HepG2 (cell line): ENCODE results near the gene AZU1. TPM values are rescaled to one million over a fixed set of nuclear protein-coding genes. Genes with fewer than 3 reads are reported as not detected.

Experiments
- ATAC-seq: fragments of 200-7000 bp; cut with Tn5 transposase; 3 replicates; pipeline ENCODE4 v1.9.1; 2020; ENCODE audit warnings: mild to moderate bottlenecking, moderate library complexity
- BruUV-seq: library from RNA; stranded (reverse); fragments of 400-500 nt; replicated peaks from 2 replicates; lab custom pipeline; 2021; lab: Mats Ljungman, UMichigan
- CTCF ChIA-PET: fragments of 300-600 bp; formaldehyde crosslinking; extraction: SDS; loops from one replicate; lab custom pipeline; 2021; ENCODE audit warnings: low total read pairs, inconsistent platforms, low intra/inter-chr PET ratio; lab: Yijun Ruan, JAX
- POLR2A ChIA-PET: fragments of 350-600 bp; sonication (Branson Sonifier 250); formaldehyde crosslinking; loops from one replicate; lab custom pipeline; 2020; ENCODE audit warnings: antibody characterized with exemption, inconsistent platforms; lab: Yijun Ruan, JAX
- DNase-seq: peaks from one replicate; pipeline ENCODE4 v3.0.0-alpha.2; 2015; ENCODE audit warnings: low spot score
- FAIRE-seq: peaks from 3 replicates; lab custom pipeline; 2011; peaks lifted over from hg19 to GRCh38; lab: Jason Lieb, UNC
- H2AFZ ChIP-seq: one replicate; pipeline ENCODE4 v1.6.1; 2011; ENCODE audit warnings: low read length, inconsistent platforms
- H3K27ac ChIP-seq: fragments of 300-600 bp; 3 replicates; pipeline ENCODE4 v1.8.0; 2011; ENCODE audit warnings: mixed run types, mild to moderate bottlenecking, mixed read lengths, low read length, inconsistent platforms; ENCODE audit not compliant: insufficient read depth; ENCODE audit errors: extremely low read length
- H3K27me3 ChIP-seq, 2 experiments: fragments of 200-600 bp in 1 of 2; 2 replicates in 1 of 2; 3 replicates in 1 of 2; pipeline versions ENCODE4 v1.6.0 to v1.8.0; 2011; ENCODE audit warnings: low read length in 2 of 2, mild to moderate bottlenecking in 2 of 2, moderate library complexity in 2 of 2, inconsistent platforms in 1 of 2; ENCODE audit not compliant: insufficient read depth in 2 of 2, control insufficient read depth in 1 of 2
- H3K36me3 ChIP-seq, 2 experiments: fragments of 200-600 bp in 1 of 2; replicated peaks in 1 of 2; 2 replicates in 1 of 2; 3 replicates in 1 of 2; pipeline versions ENCODE4 v1.5.1 to v1.8.0; 2011; ENCODE audit warnings: low read length in 2 of 2, inconsistent platforms in 1 of 2; ENCODE audit not compliant: insufficient read depth in 2 of 2, control insufficient read depth in 1 of 2
- H3K4me1 ChIP-seq: 2 replicates; pipeline ENCODE4 v1.5.1; 2012; ENCODE audit warnings: low read length, inconsistent platforms; ENCODE audit not compliant: insufficient read depth
- H3K4me2 ChIP-seq: 2 replicates; pipeline ENCODE4 v1.6.0; 2011; ENCODE audit warnings: low read depth, low read length, inconsistent platforms
- H3K4me3 ChIP-seq, 3 experiments: fragments of 200-600 bp in 1 of 3; sonication (generic), shearing (Covaris generic) in 1 of 3; replicated peaks in 1 of 3; 2 replicates each; pipeline ENCODE4 v1.5.1; 2011 to 2016; ENCODE audit warnings: low read length in 3 of 3, inconsistent platforms in 2 of 3, low read depth in 2 of 3, mild to moderate bottlenecking in 2 of 3, control low read depth in 1 of 3, mixed read lengths in 1 of 3; ENCODE audit not compliant: insufficient read depth in 1 of 3
- H3K79me2 ChIP-seq: one replicate; pipeline ENCODE4 v1.6.1; 2011; ENCODE audit warnings: low read length, inconsistent platforms; ENCODE audit not compliant: insufficient read depth
- H3K9ac ChIP-seq: 2 replicates; pipeline ENCODE4 v1.6.0; 2011; ENCODE audit warnings: mild to moderate bottlenecking, low read depth, low read length, inconsistent platforms; ENCODE audit not compliant: insufficient read depth
- H3K9me3 ChIP-seq: 2 replicates; pipeline ENCODE4 v1.5.1; 2012; ENCODE audit warnings: mild to moderate bottlenecking, low read length
- H4K20me1 ChIP-seq: 2 replicates; pipeline ENCODE4 v1.6.0; 2011; ENCODE audit warnings: inconsistent platforms, mild to moderate bottlenecking, low read length, moderate library complexity; ENCODE audit not compliant: insufficient read depth
- AKAP8 ChIP-seq: sonication (generic); formaldehyde crosslinking; IDR thresholded peaks from 2 replicates; pipeline ENCODE4 v1.5.1; 2020; ENCODE audit warnings: mild to moderate bottlenecking, missing genetic modification reagents
- ATAD3A ChIP-seq: sonication (generic); formaldehyde crosslinking; IDR thresholded peaks from 2 replicates; pipeline ENCODE4 v1.4.0; 2020; ENCODE audit warnings: missing genetic modification reagents
- BHLHE40 ChIP-seq: IDR thresholded peaks from 2 replicates; pipeline ENCODE4 v1.6.1; 2011; ENCODE audit warnings: low read length, improper control_type of control experiment
- BRD4 ChIP-seq: sonication (generic); formaldehyde crosslinking; IDR thresholded peaks from 2 replicates; pipeline ENCODE4 v1.4.0; 2020; ENCODE audit warnings: missing genetic modification reagents
- CEBPB ChIP-seq: IDR thresholded peaks from 2 replicates; pipeline ENCODE4 v1.6.1; 2011; ENCODE audit warnings: low read depth, low read length, improper control_type of control experiment, borderline replicate concordance
- DNMT3B ChIP-seq: conservative IDR thresholded peaks from 2 replicates; pipeline ENCODE4 v1.6.1; 2016; ENCODE audit warnings: missing biosample characterization, control low read depth
- EZH2 ChIP-seq: conservative IDR thresholded peaks from 2 replicates; pipeline ENCODE4 v1.6.1; 2012; ENCODE audit warnings: mild to moderate bottlenecking, low read depth, low read length, moderate library complexity
- HNRNPK ChIP-seq: fragments of 200-400 bp; formaldehyde crosslinking; IDR thresholded peaks from 2 replicates; pipeline ENCODE4 v1.6.1; 2018; ENCODE audit warnings: low read length, low read depth, moderate library complexity, mild to moderate bottlenecking; ENCODE audit not compliant: poor library complexity, severe bottlenecking
- JUND ChIP-seq: sonication (generic); formaldehyde crosslinking; IDR thresholded peaks from 2 replicates; pipeline ENCODE4 v1.8.0; 2022; ENCODE audit warnings: mild to moderate bottlenecking, missing genetic modification reagents
- RNF2 ChIP-seq: fragments of 450-650 bp; conservative IDR thresholded peaks from 2 replicates; pipeline ENCODE4 v1.6.1; 2016; ENCODE audit warnings: low read depth
- SALL1 ChIP-seq: sonication (generic); formaldehyde crosslinking; IDR thresholded peaks from 2 replicates; pipeline ENCODE4 v1.8.0; 2022; ENCODE audit warnings: mild to moderate bottlenecking, missing genetic modification reagents
- SMAD3 ChIP-seq: sonication (generic); formaldehyde crosslinking; IDR thresholded peaks from 2 replicates; pipeline ENCODE4 v1.4.0; 2020; ENCODE audit warnings: missing genetic modification reagents
- ZFP36L2 ChIP-seq: sonication (generic); formaldehyde crosslinking; IDR thresholded peaks from 2 replicates; pipeline ENCODE4 v1.4.0; 2020; ENCODE audit warnings: missing genetic modification reagents
- ZNF33A ChIP-seq: sonication (generic); formaldehyde crosslinking; IDR thresholded peaks from 2 replicates; pipeline ENCODE4 v1.5.1; 2020; ENCODE audit warnings: missing genetic modification reagents, mild to moderate bottlenecking, moderate library complexity, borderline replicate concordance
- ZNF460 ChIP-seq: sonication (generic); formaldehyde crosslinking; IDR thresholded peaks from 2 replicates; pipeline ENCODE4 v1.5.1; 2020; ENCODE audit warnings: missing genetic modification reagents, mild to moderate bottlenecking, borderline replicate concordance
- ZNF530 ChIP-seq: sonication (generic); formaldehyde crosslinking; IDR thresholded peaks from 2 replicates; pipeline ENCODE4 v1.5.0; 2020; ENCODE audit warnings: low read depth, mild to moderate bottlenecking, missing genetic modification reagents
- WGBS: methylation state at CpG from one replicate; pipeline ENCODE4 v1.1.6; 2017; ENCODE audit warnings: low lambda C conversion rate; 5-methylcytosine and 5-hydroxymethylcytosine counted together
- in situ Hi-C: cut with HindIII; loops from 2 replicates; pipeline ENCODE4 v1.10.0; 2017; ENCODE audit warnings: low pct_unique_long_range_greater_than_20kb; ENCODE audit not compliant: extremely low pct_ligation_motif_present
- intact Hi-C: fragments of 100-400 bp; cut with micrococcal nuclease; formaldehyde crosslinking; loops from one replicate; pipeline ENCODE4 v1.10.0; 2022; ENCODE audit not compliant: unreplicated experiment
- polyA plus RNA-seq, 8 experiments: library from polyadenylated mRNA; depleted of rRNA in 3 of 8; stranded (reverse) in 7 of 8; unstranded in 1 of 8; fragments of >200 nt; fragmentation: Illumina TruSeq in 4 of 8; extraction: Trizol in 4 of 8; gene quantifications; 2 replicates each; pipeline versions ENCODE4 v1.2.1 to v1.2.3, GENCODE V29; 2011 to 2016; ENCODE audit warnings: low read depth in 4 of 8, missing spikeins in 1 of 8, mixed read lengths in 1 of 8; ENCODE audit not compliant: insufficient read depth in 1 of 8
- total RNA-seq, 5 experiments: library from RNA; depleted of rRNA; stranded (reverse); fragments of >200 nt; fragmentation: Illumina TruSeq; extraction: Trizol; gene quantifications; 2 replicates each; pipeline ENCODE4 v1.2.3, GENCODE V29; 2016; ENCODE audit warnings: low read depth in 1 of 5
- TF ChIP-seq, protein P1 (sequence below): sonication (generic); formaldehyde crosslinking; IDR thresholded peaks from 2 replicates; pipeline ENCODE4 v1.4.0; 2020; ENCODE audit warnings: mild to moderate bottlenecking, missing genetic modification reagents
- TF ChIP-seq, protein P2 (sequence below): sonication (generic); formaldehyde crosslinking; IDR thresholded peaks from 2 replicates; pipeline ENCODE4 v1.5.1; 2020; ENCODE audit warnings: mild to moderate bottlenecking, missing genetic modification reagents, moderate library complexity
- TF ChIP-seq, protein P3 (sequence below): IDR thresholded peaks from 2 replicates; pipeline ENCODE4 v1.6.1; 2016; ENCODE audit warnings: missing genetic modification reagents, missing compliant biosample characterization

AZU1 gene
- total and polyA plus RNA-seq, 2 of the 13 experiments (the other 11 are each of a cell fraction or from before 2014, with no cell fraction given) = not detected

DNA sequence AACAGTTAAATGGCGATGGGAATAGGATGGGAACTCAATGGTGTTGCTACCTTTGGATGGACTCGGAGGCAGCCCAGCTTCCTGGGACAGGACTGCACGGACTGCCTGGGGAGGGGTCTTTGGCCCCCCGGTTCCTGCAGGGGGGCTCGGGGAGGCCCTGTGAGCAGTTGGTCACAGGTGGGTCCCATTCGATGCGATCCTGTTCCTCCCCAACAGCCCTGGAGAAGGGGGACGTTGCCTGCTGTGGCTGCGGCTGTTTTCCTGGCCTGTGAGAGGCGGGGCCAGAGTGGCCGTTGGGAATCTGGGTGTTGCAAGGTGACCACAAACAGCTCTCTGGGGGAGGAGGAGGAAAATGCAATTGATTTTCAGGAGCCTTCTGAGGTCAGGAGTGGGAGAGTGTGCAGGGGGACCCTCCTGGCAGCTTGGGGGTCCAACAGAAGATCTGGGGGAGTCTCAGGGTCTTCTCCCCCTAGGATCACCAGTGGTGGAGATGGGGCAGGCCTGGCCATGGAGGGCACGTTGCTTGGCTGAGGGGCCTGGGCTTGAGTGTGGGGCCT is 4.0 kb upstream of the AZU1 start:
- no peak for DNase-seq
- ChIA-PET POLR2A (interaction anchor here (0.9 kb wide), 1 partner anchor 40 kb away, joined by 3 read pairs; no protein-coding TSS in a partner anchor), CTCF (no interaction called here)
- peak overlapping the region in 2 of 3 experiments; percentile 52 to 73; a peak in 4 of 6 replicates for H3K4me3 ChIP-seq
- H3K9me3 ChIP-seq = no peaks in the 10 kb centered on the region
- H3K4me2 ChIP-seq = peak overlapping the region; percentile 95
- peaks cover 4 to 30% of the 10 kb centered on the region in 2 experiments for H3K27me3 ChIP-seq
- 13% methylated on average over 4 of the region's 12 CpGs for WGBS
- no TSS peak for BruUV-seq
- TF ChIP-seq SALL1 (CRISPR knock-in tag) (0 out of 2 replicates have a peak, but pooled peaks have one; percentile 13), AKAP8 (no peak), HNRNPK (no peak), ZNF33A (no peak), SMAD3 (CRISPR knock-in tag) (no peak), ZNF460 (CRISPR knock-in tag) (no peak), BHLHE40 (no peak), CEBPB (peak; percentile 24; the same call in 1 of the 2 replicates), BRD4 (no peak), JUND (CRISPR knock-in tag) (no peak), RNF2 (no peak), ZFP36L2 (CRISPR knock-in tag) (no peak), ZNF530 (CRISPR knock-in tag) (no peak), ATAD3A (CRISPR knock-in tag) (no peak), EZH2 (0 out of 2 replicates have a peak, but pooled peaks have one; percentile 14), DNMT3B (CRISPR knock-in tag) (no peak)
- TF ChIP-seq, protein P1, sequence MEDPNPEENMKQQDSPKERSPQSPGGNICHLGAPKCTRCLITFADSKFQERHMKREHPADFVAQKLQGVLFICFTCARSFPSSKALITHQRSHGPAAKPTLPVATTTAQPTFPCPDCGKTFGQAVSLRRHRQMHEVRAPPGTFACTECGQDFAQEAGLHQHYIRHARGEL (CRISPR knock-in tag) = no peak
- TF ChIP-seq, protein P2, sequence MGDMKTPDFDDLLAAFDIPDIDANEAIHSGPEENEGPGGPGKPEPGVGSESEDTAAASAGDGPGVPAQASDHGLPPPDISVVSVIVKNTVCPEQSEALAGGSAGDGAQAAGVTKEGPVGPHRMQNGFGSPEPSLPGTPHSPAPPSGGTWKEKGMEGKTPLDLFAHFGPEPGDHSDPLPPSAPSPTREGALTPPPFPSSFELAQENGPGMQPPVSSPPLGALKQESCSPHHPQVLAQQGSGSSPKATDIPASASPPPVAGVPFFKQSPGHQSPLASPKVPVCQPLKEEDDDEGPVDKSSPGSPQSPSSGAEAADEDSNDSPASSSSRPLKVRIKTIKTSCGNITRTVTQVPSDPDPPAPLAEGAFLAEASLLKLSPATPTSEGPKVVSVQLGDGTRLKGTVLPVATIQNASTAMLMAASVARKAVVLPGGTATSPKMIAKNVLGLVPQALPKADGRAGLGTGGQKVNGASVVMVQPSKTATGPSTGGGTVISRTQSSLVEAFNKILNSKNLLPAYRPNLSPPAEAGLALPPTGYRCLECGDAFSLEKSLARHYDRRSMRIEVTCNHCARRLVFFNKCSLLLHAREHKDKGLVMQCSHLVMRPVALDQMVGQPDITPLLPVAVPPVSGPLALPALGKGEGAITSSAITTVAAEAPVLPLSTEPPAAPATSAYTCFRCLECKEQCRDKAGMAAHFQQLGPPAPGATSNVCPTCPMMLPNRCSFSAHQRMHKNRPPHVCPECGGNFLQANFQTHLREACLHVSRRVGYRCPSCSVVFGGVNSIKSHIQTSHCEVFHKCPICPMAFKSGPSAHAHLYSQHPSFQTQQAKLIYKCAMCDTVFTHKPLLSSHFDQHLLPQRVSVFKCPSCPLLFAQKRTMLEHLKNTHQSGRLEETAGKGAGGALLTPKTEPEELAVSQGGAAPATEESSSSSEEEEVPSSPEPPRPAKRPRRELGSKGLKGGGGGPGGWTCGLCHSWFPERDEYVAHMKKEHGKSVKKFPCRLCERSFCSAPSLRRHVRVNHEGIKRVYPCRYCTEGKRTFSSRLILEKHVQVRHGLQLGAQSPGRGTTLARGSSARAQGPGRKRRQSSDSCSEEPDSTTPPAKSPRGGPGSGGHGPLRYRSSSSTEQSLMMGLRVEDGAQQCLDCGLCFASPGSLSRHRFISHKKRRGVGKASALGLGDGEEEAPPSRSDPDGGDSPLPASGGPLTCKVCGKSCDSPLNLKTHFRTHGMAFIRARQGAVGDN (CRISPR knock-in tag) = peak; percentile 37; the same call in 1 of the 2 replicates
- TF ChIP-seq, protein P3, sequence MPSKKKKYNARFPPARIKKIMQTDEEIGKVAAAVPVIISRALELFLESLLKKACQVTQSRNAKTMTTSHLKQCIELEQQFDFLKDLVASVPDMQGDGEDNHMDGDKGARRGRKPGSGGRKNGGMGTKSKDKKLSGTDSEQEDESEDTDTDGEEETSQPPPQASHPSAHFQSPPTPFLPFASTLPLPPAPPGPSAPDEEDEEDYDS (CRISPR knock-in tag) = no peak
- in situ Hi-C loops (no loop called here), intact Hi-C loops (no loop called here)
- no peaks in the 10 kb centered on the region for H3K79me2 ChIP-seq
- H3K4me1 ChIP-seq = peaks cover 8% of the 10 kb centered on the region
- H2AFZ ChIP-seq = no peak overlapping the region
- H3K9ac ChIP-seq = no peak overlapping the region
- H4K20me1 ChIP-seq = no peaks in the 10 kb centered on the region
- no peaks in the 10 kb centered on the region for H3K36me3 ChIP-seq
- peak; percentile 62 for ATAC-seq
- H3K27ac ChIP-seq = no peak overlapping the region
- no peak for FAIRE-seq
